ENCODE measurements around the gene PML.
"Not testable (repeated sequence)": the region's sequence is repeated elsewhere in the genome, so short reads cannot be mapped to it uniquely, and the experiment has no call there.

PML gene

GRCh38 chr15:74040109-74040850 lies 45.8 kb downstream of the PML start:
- DNase-seq (ENCODE audit: low read depth): no peak

DNA sequence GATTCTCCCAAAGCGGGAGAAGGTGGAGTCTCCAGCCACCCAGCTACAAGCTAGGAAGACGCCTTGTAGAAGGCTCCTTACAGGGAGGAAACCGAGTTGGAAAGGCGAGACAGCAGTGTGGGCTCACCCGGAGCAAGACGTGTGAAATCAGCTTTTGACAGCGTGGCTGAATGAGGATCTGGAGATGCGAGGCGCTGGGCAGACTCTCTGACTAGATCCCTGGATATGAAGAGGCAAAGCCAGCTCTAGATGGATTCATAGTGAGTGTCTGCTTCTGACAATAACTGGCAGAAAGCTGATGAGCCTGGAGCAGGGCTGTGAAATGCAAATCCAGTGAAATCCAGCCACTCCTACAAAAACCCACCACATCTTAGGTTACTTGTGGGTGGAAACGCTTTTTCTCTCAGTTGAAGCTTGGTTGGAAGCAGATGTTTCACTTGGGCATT lies 46.8 kb downstream of the PML start:
- no peak for DNase-seq (ENCODE audit: low read depth)

DNA sequence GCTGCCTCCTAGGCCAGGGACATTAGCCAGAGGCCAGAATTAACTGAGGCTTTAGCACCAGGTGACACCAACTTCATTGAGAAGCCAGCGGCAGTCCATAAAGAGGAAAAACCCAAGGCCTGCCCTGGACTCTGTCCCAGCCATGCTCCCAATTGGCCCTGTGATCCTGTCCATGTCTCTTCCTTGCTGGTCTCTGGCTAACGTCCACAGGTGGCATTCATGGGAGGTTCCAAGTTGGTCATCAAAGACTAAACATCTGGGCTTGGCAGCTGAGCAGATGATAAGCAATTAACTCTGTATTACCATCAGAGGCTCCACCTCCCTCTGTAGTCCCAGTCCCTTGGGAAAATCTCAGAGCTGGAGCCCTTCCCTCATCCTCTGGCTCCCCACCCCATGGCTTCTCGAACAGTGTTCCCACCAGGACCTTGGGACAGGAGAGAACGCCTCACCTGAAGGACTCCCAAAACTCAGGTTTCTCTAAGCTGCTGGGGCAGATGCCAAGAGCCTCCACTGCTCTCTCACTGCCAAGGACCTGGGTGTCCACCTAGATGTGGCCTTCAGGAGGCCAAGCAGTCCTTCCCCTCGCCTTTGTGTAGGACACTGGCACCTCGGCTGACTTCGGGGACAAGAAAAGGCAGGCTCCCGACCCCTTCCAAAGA lies 47.4 kb downstream of the PML start:
- no peak for DNase-seq (ENCODE audit: low read depth)

- DNase-seq (ENCODE audit: low read depth): no peak
Observed at GRCh38 chr15:74042603-74043424, 48.3 kb downstream of the PML start.

DNA sequence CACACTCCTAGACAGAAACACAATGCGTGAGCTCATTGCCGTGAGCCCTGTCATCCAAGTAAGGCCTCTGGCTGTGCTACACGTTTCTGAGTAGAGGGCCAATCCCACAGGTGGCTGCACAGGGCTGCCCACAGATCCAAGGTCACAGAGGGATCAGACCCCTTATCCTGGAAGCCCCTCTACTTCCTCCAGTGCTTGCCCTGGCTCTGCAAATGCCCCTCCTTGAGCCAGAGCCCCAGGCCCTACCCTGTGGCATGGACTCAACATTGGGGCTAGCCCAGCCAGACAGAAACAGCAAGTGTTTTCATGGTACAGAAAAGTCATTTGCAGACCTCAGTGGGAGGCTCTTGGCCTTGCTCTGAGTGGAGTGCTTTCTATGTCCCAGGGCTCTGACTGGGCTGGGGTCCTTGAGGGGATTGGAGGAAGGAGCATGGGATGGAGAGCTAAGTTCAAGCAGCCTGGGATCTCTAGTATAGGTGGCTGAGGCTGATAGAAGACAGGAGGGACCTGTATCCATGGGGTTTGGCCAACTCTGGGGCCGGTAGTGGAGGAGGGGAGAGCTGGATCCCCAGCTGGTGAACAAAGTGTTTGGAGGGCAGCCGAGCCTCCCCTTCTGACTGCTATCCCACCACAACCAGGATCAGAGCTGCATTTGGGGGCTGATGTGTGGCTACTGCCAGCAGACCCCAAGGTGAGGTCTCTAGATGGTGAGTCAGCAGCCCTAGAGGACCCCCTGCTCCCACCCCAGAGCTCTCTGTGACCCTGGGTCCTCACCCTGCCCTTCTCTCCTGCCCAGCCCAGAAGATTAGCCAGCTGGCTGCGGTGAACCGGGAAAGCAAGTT lies 49.1 kb downstream of the PML start:
- no peak for DNase-seq (ENCODE audit: low read depth)

- DNase-seq (ENCODE audit: low read depth): no peak
Observed at GRCh38 chr15:74044267-74045110, 50.0 kb downstream of the PML start.

DNA sequence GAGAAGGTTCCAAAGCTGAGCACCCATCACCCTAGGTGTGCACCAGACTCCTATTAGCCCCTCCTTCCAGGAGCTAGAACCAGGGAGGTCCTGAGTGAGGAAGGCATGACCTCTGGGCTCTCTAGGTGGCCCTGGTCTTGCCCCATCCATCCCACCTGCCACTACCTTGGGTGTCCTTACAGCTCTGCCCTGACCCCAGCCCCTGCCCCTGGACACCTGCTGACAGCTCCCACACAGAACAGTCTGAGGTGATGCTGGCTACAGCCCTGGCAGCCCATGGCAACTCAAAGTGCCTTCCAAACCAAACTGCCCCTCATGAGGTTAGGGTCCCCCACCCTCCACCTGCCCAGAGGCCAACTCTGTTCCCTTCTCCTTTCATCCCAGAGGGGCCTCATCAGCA lies 50.7 kb downstream of the PML start:
- no peak for DNase-seq (ENCODE audit: low read depth)

GRCh38 chr15:74045636-74046274 lies 51.2 kb downstream of the PML start:
- no peak for DNase-seq (ENCODE audit: low read depth)

GRCh38 chr15:74046275-74046674 lies 51.8 kb downstream of the PML start:
- no peak for DNase-seq (ENCODE audit: low read depth)

- no peak for DNase-seq (ENCODE audit: low read depth)
Observed at GRCh38 chr15:74050127-74050526, 55.6 kb downstream of the PML start.

- no peak for DNase-seq (ENCODE audit: low read depth)
Observed at GRCh38 chr15:74050556-74051234, 56.2 kb downstream of the PML start.

DNA sequence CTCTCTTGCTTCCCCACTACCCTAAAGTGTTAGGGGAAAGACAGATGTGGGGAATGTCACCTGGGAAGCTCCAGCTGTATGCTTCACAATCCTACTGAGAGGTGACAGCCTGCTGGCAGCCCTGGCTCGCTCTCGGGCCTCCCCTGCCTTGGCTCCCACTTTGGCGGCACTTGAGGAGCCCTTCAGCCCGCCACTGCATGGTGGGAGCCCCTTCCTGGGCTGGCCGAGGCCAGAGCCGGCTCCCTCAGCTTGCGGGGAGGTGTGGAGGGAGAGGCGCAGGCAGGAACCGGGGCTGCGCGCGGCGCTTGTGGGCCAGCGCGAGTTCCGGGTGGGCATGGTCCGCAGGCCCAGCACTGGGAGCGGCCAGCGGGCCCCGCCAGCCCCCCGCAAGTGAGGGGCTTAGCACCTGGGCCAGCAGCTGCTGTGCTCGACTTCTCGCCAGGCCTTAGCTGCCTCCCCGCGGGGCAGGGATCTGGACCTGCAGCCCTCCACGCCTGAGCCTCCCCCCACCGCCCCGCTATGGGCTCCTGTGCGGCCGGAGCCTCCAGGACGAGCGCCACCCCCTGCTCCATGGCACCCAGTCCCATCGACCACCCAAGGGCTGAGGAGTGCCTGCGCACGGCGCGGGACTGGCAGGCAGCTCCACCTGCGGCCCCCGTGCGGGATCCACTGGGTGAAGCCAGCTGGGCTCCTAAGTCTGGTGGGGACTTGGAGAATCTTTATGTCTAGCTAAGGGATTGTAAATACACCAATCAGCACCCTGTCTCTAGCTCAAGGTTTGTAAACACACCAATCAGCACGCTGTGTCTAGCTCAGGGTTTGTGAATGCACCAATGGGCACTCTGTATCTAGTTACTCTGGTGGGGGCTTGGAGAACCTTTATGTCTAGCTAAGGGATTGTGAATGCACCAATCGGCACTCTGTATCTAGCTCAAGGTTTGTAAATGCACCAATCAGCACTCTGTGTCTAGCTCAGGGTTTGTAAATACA lies 58.0 kb downstream of the PML start:
- DNase-seq (ENCODE audit: low read depth): not testable (repeated sequence)

GRCh38 chr15:74053517-74053916 lies 59.0 kb downstream of the PML start:
- no peak for DNase-seq (ENCODE audit: low read depth)

DNA sequence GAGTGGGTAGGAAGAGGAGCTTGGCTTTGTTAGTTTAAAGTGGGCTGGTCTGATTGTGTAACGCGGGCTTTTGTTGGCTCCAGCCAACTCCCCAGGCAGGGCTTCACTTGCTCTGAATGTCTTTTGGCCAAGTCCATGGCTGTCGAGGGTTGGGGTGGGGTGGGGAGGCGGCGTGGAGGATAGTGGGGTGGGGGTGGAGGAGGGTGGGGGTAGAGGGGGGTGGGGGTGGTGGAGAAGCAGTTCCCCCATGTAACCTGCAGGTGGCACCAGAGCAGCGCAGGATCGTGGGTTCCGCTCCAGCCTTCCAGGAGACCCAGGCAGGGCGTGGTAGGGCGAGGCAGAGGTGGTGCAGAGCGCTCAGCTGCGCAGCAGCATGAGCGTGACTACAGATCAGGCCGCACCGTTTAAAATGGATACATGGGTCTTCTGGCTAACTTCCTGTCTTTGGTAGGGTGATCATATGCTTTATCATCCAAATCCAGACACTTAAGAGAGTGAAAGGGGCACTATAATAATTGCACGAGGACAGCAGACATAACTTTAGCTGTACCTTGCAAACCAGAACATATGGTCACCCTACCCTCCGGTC lies 59.5 kb downstream of the PML start:
- peak; percentile 66 for DNase-seq (ENCODE audit: low read depth)

DNA sequence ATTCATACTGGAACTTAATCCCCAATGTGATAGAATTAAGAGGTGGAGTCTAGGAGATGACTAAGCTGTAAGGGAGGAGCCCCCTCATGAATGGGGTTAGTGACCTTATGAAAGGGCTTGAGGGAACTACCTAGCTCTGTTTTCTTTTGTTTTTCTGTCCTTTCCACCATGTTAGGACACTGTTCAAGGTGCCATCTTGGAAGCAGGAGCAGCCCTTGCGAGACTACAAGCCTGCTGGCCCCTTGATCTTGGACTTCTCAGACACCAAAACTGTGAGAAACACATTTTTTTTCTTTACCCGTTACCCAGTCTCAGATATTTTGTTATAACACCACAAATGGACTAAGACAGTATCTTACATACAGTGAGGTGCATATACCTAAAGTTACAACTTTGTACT lies 61.3 kb downstream of the PML start:
- no peak for DNase-seq (ENCODE audit: low read depth)

DNA sequence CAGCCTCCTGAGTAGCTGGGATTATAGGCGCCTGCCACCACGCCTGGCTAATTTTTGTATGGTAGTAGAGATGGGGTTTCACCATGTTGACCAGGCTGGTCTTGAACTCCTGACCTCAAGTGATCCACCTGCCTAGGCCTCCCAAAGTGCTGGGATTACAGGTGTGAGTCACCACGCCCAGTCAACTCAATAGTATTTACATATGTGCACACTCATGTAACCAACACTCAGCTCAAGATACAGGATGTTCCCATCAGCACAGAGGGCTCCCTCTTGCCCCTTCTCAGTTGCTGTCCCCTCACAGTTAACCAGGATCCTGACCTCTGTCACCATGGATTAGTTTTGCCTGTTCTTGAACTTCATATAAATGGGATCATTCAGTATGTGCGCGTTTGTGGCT lies 61.8 kb downstream of the PML start:
- DNase-seq (ENCODE audit: low read depth): not testable (repeated sequence)

DNA sequence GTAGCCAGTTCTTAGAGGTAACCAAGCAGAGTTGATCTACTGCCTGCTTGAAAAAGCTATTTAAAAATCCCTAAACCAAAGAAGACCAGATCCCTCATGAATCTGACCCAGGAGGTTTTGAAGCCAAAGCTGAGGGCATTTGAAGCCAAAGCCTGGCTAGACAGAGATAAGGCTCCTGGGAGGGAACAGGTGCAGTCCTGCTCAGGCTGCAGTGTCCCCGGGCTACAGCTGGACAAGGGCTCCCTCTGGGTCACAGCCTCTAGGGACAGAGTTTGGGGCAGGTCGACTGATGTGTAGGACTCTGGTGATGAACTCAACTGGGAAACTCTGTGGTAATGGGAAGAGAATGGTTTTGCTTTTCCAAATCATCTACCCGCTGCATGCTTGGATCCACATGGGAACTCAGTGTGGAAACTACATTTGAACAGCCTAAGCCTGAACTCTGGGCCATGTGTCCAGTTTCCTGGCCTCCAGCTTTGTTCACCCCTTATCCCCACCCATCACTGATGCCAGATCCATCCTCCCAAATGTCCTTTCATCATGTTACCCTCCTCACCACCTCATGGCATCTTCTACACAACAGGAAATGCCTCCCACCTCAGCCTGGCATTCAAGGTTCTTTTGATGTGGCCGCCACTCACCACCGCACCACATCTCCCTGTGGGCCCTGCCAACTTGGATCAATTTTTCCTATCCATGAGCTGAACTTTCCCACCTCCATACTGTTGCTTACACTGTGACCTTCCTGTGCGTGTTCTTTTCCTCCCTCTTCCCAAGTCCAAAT lies 64.7 kb downstream of the PML start:
- DNase-seq (ENCODE audit: low read depth): not testable (repeated sequence)
